NCI-H510A (cell line): ENCODE data around the gene EPDR1.
"Not testable (repeated sequence)": the region's sequence is repeated elsewhere in the genome, so short reads cannot be mapped to it uniquely, and the experiment has no call there.

ENCODE experiments used
- DNase-seq: peaks from one replicate; lab custom pipeline; 2025; lab: John Stamatoyannopoulos, UW

EPDR1 gene

GRCh38 chr7:37928878-37929277 is 8.4 kb downstream of the EPDR1 start:
- DNase-seq: no peak

DNA sequence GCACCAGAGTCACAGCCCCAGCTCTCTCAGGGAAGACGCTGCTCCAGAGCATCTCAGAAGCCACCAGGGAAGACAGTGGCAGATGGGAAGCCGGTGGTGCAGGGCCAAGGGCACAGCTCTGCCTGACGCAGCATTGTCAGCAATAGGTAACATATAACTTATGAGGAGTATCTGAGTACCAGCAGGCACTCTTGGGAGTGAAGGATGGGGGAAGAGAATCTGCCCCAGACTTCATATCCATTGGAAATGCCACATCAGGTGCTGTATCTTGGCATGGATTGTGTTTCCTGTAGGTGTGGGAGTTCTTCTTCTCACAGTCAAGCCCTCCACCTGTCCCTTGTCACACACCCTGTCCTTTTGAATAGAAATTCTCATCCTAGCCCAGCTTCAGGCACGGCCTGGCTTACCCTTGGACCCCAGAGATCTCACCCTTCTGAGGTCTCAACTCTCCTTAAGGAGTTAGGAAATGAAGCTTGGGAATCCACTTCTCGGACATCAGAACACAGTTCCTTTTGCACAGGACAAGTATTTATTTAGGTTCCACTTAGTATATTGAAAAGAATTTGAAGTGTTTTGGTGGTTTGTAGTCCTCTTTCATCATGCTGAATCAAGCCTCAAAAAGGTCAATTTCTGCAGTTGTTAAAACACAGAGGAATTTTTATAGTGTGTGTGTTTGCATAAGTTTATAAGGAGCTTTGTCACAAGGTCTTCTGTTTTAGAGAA is 9.9 kb downstream of the EPDR1 start:
- no peak for DNase-seq

- no peak for DNase-seq
These were observed 12.1 kb downstream of the EPDR1 start for GRCh38 chr7:37932543-37932942.

GRCh38 chr7:37933018-37933566 is 12.7 kb downstream of the EPDR1 start:
- no peak for DNase-seq

DNA sequence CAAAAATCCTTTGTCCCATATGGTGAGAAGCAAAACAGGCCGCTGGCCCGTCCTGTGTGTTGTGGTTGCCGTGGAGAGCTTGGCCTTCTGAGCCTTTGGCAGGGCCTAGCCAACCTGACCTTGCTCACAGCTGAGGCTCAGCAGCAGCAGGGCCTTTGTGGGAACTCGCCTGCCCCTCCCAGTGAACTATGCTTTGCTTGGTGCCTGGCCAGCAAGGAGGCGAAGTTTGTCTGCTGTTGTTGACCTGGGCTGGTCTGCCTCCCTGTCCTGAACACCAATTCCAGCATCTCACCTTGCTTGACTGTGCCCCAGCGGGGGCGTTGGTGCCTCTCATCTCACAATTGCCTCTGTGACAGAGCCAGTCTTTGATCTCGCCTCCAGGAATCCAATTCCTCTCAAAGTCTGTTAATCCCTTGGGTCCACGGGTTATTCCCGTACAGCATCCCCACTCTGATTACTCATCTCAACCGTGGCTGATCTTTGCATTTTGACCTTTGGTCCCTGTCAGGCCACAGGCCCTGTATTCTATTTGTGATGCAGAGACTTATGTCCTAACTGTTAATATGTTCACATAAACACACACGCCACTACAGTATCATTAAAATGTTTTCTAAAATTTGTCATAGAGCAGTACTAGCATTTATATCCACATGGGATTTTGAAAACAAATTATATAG is 22.6 kb downstream of the EPDR1 start:
- no peak for DNase-seq

- DNase-seq: no peak
These were observed 23.7 kb downstream of the EPDR1 start for GRCh38 chr7:37943905-37944736.

DNA sequence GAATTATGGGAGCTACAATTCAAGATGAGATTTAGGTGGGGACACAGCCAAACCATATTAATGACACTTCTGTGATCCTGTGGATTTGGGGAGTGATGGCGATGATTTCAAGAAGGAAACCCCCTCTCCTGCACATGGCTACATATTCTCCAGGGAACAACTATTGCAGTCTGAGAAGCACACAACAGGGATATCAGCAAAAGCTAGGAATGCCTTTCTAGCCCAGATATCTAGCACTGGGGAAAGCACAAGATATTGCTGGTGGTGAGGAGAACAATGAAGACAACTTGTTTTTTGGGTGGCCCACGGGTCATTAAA is 24.3 kb downstream of the EPDR1 start:
- no peak for DNase-seq

DNA sequence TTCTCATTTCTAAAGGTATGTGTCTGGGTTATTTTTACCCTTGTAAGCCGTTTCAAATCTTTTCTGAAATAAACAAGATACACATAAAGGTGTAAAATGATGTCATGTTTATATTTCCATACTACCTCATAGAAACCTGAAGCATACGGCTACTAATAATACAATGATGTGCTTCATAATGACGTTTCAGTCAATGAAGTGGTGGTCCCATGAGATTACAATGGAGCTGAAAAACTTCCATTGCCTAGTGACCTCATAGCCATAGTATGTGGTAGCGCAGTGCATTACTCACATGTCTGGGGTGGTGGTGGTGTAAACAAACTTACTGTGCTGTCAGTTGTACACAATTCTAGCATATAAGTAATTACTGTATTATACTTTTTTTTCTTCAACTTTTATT is 24.9 kb downstream of the EPDR1 start:
- no peak for DNase-seq

- DNase-seq: no peak
These were observed 26.9 kb downstream of the EPDR1 start for GRCh38 chr7:37947138-37947940.

- no peak for DNase-seq
These were observed 27.4 kb downstream of the EPDR1 start for GRCh38 chr7:37947941-37948210.

GRCh38 chr7:37952240-37952639 is 31.8 kb downstream of the EPDR1 start:
- no peak for DNase-seq

DNA sequence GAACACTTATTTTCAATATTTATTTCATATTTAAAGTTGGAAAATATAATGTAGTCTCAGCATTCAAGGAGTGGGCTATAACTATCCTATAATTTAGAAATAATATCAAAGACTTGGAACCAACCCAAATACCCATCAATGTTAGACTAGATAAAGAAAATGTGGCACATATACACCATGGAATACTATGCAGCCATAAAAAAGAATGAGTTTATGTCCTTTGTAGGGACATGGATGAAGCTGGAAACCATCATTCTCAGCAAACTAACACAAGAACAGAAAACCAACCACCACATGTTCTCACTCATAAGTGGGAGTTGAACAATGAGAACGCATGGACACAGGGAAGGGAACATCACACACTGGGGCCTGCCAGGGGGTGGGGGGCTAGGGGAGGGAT is 33.8 kb downstream of the EPDR1 start:
- not testable (repeated sequence) for DNase-seq

- no peak for DNase-seq
These were observed 36.4 kb downstream of the EPDR1 start for GRCh38 chr7:37956791-37957190.

GRCh38 chr7:37957221-37957970 is 37.0 kb downstream of the EPDR1 start:
- DNase-seq: no peak

GRCh38 chr7:37960483-37960882 is 40.0 kb downstream of the EPDR1 start:
- DNase-seq: no peak

DNA sequence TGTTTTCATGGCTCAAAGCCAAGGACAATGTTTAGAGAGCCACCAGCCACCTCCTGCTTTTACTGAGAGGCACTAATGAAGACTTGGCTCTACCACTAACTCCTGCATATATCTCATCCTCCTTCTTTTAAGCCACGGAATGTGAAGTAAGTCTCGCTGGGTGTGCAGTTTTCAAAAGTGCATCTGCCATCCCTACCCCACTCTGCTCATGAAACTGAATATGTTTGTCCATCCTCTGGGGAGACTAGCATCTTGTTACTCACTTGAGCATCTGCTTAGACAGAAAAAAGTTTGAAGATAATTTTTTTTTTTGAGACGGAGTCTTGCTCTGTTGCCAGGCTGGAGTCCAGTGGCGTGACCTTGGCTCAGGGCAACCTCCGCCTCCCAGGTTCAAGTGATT is 40.8 kb downstream of the EPDR1 start:
- DNase-seq: no peak

DNA sequence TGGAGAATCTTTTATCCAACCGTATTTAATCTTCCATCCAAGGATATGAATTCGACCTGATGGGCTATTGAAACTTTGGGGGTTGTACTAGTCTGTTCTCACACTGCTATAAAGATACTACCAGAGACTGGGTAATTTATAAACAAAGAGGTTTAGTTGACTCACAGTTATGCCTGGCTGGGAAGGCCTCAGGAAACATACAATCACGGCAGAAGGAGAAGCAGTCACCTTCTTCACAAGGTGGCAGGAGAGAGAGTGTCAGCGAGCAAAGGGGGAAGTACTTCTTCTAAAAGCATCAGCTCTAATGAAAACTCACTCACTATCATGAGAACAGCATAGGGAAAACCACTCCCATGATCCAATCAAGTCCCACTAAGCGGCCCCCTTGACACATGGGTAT is 43.8 kb downstream of the EPDR1 start:
- no peak for DNase-seq

- no peak for DNase-seq
These were observed 49.8 kb downstream of the EPDR1 start for GRCh38 chr7:37970211-37970610.

DNA sequence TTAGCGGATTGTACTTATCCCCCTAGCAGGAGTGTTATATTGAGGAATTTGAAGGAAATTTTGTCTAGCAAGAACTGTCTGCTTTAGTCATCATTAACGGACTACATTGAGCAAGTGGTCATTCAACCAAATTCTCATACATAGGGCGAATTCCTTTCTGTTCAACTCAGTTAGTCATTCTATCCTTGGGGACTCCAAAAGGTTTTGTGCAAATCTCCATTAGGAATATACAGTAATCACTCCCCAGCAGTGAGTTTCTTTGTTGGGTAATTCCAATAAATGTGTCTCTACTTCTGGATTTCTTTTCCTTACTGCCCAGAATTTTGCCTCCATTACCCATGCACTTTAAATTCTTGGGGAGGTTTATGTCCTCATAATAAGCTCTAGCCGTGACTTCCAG is 51.1 kb downstream of the EPDR1 start:
- no peak for DNase-seq

- DNase-seq: no peak
These were observed 53.5 kb downstream of the EPDR1 start for GRCh38 chr7:37973915-37974314.

- no peak for DNase-seq
These were observed 54.3 kb downstream of the EPDR1 start for GRCh38 chr7:37974711-37975110.

- no peak for DNase-seq
These were observed 56.8 kb downstream of the EPDR1 start for GRCh38 chr7:37977243-37977642.
